NCI-H187 treated with DMSO at 0.1 percent for 48 hours (cell line): Measurements from ENCODE around the gene CORO7.

ENCODE experiments used
- DNase-seq: peaks from one replicate; lab custom pipeline; 2025; lab: John Stamatoyannopoulos, UW

CORO7 gene

GRCh38 chr16:4321286-4322120, 94.9 kb downstream of the CORO7 start:
- no peak for DNase-seq

DNA sequence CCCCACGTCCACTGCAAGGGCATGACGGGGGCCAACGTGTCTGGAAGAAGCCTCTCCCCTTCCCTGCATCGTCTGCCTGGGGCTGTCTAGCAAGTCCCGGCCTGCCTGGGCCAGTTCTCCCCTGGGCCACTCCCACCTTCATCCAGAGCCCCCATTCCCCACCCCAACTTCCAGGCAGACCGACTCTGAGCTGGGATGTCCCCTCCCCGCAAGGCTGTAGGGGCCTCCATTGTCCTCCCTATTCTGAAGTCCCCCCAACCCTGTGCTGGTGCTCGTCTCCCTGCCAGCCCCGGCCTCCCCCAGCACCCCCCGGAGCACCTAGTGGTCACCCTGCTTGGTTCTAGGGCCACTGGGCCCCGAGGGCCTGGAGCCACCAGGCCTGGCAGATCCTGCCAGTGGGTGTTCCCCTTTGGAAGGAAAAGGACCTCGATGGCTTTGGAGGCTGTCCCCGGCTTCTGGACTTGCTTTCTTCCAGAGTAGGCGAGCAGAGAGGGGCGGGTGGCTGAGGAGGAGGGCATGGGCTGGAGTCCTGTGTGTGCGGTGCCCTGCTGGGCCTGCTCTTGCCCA, 95.7 kb downstream of the CORO7 start:
- DNase-seq, result no peak

- no peak for DNase-seq
Observed at GRCh38 chr16:4319454-4320421, 96.7 kb downstream of the CORO7 start.

DNA sequence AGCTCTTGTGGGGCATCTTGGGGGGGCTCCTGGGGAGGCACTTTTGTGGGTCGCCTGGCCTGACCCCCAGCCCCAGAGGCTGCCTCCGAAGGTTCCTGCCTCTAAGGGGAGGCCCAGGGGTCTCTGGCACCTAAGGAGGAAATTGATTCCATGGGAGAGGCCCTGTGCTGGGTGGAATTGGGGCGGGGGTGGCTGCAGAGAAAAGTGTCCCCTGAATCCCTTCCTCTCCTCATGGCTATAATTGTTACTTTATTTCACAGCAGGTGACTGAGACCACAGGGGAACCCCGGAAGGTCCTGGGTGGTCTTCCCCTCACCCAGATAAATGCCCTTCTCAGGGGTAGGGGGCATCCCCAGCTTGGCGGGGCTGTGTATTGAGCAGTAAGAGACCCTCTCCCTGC, 97.4 kb downstream of the CORO7 start:
- DNase-seq, result no peak

- no peak for DNase-seq
Observed at GRCh38 chr16:4318451-4318910, 97.9 kb downstream of the CORO7 start.

DNA sequence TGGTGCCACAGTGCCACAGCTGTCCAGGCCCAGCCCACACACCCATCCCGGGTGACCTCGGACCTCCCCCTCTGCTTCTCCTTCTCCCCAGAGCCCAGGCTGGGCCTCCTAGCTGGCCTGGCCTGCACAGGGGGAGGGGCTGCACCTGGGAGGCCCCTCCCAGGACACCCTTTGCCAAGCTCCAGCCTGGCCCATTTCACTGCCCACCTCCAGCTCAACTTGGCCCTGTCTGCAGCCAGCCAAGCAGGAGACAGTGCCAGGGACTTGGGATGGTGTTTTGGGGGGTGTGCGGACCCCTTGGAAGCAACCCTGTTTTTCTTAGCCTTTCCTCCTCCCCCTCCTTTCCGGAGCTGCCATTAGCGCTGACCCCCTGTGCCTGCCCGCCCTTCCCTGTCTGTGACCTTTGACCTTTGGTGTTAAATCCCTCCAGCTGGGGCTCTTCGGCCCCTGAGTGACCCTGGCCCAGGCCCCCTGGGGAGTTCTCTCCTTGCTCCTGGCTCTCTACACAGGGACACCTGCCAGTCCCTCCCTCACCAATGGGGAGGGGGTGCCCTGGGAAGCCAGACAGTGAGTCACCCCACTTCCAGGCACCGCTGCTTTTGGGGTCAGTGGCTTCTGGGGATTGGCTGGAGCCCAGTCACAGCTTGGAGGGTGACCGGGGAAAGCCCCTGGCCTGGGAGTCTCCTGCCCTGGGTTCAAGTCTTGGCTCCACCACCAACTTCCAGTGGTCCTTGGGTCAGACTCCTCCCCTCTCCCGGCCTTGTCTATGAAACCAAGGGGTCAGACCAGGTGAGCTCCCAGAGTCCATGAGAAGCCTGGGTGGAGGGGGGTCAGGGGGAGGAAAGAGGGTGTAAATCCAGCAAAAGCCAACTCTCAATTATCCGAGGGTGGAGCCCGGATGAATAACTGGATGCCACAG, 98.6 kb downstream of the CORO7 start:
- no peak for DNase-seq

- DNase-seq, result no peak
Observed at GRCh38 chr16:4316864-4317531, 99.4 kb downstream of the CORO7 start.

- no peak for DNase-seq
Observed at GRCh38 chr16:4316108-4316863, 100.1 kb downstream of the CORO7 start.

DNA sequence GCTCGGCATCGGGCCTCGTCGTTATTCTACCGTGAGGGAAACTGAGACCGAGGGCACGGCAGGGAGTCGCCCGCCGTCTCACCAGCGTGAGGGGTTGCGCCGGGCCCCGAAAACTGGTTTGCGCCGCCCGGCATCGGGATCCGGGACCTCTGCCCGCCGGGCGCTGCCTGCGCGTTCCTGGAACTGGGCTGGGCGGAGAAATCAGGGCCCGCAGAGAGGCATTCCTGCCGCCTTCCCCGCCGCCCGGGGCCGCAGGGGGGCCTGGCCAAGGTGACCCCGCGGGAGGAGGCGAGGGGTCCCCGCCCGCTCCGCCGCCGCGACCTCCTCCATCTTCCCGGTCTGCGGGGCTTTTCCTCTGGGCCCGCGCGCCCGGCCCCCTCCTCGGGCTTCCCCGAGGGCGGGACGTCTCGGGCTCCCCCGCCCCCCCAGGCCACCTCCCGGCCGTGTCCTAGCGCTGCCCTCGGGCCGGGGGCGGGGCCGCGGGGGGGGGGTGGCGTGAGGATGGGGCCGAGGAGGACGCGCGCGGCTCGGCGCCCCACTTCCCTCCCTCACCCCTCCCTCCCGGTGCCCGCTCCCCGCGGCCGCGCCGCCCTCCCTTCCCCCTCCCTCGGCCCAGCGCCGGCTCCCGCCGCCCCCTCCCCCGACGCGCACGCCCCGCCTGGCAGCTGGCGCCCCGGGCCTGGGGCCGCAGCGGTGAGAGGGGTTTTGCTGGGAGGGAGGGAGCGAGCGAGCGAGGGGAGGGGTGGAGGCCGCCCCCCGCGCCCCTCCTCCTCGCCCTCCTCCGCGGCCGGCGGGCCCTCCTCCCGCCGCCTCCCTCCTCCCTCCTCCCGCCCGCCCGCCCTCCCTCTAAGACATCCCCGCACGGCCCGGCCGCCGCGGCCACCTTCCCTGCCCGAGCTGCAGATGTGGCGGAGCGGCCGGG, 100.9 kb downstream of the CORO7 start, which contains the start of gene GLIS2:
TSS of gene GLIS2 (plus strand) at position 882 of the 922 bp plus-strand sequence. CDS start 16,214 bp downstream, outside the sequence.
- no peak for DNase-seq

- DNase-seq, result no peak
Observed at GRCh38 chr16:4314532-4315185, 101.7 kb downstream of the CORO7 start.

GRCh38 chr16:4313563-4314531, 102.5 kb downstream of the CORO7 start:
- DNase-seq, result no peak

GRCh38 chr16:4309833-4310266, 106.5 kb downstream of the CORO7 start:
- DNase-seq, result no peak

- no peak for DNase-seq
Observed at GRCh38 chr16:4309102-4309832, 107.1 kb downstream of the CORO7 start.

DNA sequence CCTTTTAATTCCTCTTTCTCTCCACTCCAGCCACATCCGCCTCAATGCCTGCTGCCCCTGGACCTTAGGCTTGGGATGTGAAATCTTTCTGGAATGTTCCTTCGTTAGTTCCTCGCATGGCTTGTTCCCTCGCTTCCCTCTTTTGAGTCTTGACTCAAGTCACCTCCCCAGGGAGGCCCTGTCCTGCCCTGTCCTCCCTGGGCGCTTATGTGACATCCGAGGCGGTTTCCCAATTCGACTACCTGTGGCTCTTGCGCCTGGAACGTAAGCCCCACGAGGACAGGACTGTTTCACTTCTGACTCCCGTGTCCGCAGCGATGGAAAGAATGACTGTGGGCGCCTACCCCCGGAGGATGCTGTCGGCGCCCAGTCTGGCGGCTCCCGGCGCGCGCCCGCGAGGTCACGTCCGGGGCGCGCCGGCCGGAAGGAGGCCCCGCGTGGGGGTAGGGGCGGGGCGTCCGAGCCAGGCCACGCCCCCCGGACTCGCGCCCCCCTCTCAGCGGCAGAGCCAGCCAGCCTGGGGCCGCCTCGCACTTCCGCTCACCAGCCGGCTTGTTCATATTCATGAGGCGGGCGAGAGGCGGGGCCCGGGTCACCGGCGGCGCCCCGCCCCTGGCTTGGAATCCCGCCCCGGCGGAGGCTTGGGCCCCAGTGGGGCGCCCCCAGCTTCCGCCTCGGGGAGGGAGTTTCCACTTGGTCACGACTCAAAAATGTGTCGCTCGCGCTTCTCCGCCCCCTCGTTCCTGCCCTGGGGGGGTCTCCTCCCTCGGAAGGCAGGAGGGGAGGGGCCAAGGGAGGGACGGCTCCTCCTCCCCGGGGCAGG, 109.0 kb downstream of the CORO7 start:
- DNase-seq, result no peak

- peak; percentile 92 for DNase-seq
Observed at GRCh38 chr16:4306470-4307214, 109.8 kb downstream of the CORO7 start.
